DMS53 (cell line): ENCODE data around the gene PLA2G6.

Source experiments
- DNase-seq: peaks from one replicate; lab custom pipeline; 2025; lab: John Stamatoyannopoulos, UW

PLA2G6 gene

GRCh38 chr22:38072322-38073149 is 109.1 kb downstream of the PLA2G6 start:
- DNase-seq = no peak

DNA sequence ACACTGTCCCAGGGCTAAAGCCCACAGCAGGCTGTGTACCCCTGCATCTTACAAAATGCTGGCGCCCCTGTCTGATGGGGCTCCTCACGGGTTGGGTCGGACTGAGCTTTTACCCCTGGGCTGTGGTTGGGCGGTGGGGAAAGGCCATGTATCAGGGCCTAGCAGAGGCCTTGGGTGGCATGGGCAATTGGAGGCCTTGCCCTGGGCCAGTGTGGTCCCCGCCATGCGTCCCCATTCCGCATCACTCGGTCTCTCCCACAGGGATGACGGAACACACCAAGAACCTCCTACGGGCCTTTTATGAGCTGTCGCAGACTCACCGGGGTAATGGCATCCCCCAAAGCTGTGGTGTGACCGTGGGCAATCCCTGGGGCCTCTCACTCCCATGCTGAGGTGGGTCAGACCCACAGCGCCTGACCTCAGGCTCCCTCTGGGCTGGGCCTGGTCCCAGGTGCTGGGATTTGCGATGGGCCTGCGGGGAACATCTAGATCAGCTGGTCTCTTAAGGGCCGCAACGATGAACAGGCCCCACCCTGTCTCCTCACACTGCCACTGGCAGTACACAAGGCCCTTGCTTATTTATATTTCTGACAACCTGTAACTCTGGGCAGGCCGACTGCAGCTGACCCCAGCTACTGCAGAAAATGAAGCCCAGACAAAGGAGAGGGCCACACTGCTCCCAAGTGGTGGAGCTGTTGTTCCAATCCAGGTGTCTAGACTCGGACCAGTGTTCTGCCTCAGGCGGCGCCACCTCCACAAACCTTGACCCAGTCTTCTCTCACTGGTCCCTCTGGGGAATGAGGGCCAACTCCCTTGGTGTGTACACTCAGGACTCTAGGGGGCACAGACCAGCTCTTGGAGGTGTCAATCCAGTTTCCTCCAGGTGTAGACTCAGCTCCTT is 110.0 kb downstream of the PLA2G6 start:
- no peak for DNase-seq

DNA sequence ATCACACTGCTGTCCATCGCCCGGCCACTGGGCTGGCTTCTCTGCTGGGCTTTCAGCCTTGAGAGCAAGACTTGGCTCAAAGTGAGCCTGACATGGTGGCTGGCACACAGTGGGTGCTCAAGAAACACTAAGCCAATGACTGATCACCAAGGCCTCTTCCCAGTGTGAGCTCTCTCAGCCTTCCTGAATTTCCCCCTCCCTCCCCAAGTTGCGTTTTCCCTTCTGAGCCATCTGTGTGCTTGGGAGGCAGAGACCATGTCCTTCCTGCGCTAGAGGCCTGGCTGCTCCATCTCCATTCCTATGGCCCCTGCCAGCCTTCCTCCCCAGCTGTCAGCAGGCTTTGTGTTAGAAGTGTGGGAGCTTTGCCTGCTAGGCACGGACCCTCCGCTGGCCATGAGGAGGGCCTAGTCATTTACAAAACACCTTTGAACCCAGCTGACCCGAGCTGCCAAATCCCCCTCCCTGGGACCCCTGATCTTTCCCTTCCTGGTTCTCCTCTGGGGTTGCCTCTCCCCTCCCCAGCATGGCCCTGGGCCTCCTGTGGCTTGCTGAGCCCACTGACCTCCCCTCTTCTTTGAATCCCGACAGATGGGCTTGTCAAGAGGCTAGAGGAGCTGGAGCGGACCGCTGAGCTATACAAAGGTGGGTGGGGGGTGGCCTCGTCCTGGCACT is 111.2 kb downstream of the PLA2G6 start:
- DNase-seq = no peak

DNA sequence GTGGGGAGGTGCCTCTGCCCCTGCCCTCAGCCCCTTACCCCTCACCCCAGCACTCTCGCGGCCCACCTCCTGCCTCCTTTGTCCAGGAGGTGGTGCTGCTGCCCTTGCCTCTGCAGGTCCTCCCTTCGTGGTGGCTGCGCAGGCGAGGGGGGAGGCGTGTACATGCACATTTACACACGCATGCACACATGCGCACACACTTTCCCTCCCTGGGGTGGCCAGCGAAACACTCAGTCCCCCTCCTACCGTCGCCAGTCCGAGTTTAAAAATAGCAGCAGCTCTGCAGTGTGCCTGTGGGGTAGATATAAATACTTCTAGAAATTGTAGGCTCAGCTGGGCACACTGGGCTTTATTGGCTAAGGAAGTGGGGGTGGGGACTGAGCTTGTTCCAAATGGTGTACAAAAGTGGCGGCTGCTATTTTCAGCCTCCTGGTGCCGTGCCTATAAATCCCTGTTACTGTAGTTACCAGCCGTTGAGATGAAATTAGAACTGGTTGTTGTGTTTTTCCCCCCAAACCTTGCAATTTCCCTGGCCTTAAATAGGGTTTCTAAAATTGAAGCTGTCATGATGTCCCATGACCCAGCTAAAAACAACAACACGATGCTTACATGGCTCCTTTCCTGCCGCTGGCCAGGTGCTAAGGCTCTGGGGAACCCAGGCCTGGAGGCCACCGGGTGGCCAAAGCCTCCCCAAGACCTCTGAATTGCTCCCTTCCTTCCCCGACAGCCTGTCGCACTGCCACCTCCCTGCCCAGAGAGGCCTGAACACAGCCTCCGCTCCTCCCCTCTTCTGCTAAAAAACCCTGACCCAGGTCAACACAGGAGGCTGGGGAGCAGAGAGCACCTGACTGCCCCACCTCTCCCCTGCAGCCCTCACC is 112.0 kb downstream of the PLA2G6 start:
- no peak for DNase-seq

DNA sequence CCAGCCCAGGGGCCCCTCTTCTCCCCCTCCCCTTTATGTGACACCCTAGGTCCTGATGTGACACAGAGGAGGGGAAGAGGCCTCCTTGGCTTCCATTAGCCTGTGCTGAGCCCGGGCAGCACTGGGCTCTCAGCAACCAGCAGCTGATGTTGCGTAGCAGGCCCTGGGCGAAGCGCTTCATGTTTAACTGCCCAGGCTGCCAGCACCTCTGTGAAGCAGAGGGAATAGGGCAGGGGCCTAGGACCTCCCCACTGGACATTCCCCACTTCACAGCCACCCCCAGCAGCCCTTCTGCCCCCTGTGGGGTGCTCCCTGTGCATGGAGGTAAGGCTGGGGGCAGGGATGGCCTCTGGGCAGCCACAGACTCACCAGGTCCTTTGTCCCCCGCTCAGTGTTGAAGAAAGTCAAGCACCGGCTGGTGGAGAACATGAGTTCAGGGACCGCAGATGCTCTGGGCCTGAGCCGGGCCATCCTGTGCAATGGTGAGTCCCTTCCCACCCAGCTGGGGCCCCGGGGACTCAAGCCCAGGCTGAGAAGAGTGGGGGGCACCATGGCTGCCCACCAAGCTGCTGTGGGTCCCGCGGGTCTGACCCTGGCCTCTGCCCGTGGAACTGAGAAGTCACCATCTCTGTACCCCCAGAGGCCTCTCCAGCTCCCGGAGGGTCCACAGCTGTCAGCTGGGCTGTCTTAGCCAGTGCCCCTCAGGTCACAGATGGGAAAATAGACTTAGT is 112.8 kb downstream of the PLA2G6 start:
- no peak for DNase-seq

GRCh38 chr22:38067761-38068360 is 113.8 kb downstream of the PLA2G6 start:
- DNase-seq = no peak

- DNase-seq = no peak
Observed at GRCh38 chr22:38067028-38067415, 114.6 kb downstream of the PLA2G6 start.

DNA sequence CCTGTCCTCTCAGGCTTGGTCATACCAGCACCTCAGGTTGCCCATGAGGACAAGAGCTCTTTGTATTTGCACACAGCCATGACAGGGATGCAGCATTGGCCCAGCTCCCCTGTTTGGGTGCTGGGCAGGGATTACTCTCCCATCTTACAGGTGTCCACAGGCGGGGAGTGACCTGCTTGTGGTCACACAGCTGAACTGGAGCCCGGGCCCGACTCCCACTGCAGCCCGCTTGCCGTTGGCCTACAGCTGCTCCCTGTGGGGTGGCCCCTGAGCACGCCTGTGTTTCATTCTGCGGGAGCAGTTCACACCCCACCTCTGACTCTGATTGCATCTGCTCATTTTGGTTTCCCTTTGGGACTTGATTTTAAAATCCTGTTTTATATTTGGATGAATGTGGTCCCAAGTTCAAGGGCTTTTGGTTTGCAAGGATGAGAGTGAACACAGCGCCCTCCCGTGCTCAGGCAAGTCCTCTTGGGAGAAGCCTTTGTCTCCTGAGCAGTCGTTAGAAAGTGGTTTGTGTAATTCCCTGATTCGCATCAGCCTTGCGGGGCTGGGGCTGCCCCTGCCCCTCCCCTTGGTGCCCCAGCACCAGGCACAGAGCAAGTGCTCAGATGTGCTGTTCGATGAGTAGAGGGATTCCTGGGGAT is 115.1 kb downstream of the PLA2G6 start:
- no peak for DNase-seq

DNA sequence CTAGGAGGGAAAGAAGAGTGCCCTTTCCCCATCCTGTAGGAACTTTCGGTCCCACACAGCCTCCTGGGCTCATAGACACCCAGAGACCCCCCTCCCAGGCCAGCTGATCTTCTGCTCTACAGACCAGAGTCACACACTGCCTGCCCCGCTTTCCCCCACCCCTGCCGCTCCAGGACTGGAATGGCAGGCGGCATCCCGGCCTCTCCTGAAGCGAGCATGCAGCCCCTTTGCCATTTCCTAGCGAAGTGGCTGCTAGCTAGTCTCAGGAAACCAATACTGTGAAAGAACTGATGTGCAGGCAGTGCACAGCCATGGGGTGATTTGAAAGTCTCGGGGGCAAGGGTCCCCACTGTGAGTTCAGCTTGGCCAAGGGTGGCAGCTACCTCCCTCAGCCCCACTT is 116.1 kb downstream of the PLA2G6 start:
- no peak for DNase-seq

DNA sequence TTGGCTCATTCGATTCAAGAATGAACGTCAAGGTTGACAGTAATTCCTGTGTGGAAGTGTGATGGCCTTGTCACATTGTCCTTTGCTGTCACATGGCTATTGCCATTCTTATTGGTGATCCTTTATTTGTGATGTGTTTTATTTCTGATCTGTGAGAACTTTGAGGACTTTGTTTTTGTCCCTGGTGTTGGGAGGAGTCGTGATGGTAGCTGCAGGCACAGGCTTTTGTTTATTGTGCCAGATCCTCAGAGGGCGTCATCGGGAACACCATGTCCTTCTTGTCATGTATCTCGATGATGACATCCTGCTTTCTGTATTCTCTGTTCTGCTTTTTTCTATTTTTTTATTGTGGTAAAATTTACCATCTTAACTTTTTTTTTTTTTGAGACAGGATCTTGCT is 118.8 kb downstream of the PLA2G6 start:
- no peak for DNase-seq
